Parathyroid adenoma (tissue), 2 donors: Measurements from ENCODE around the gene BPIFB4.

Experiments
- H2AFZ ChIP-seq: fragments of 300-600 bp; sonication (generic); one replicate; pipeline ENCODE4 v1.7.0; 2017; ENCODE audit warnings: antibody characterized with exemption, mild to moderate bottlenecking
- H3K27ac ChIP-seq: fragments of 300-600 bp; sonication (generic); one replicate; pipeline ENCODE4 v1.7.0; 2017
- H3K27me3 ChIP-seq: fragments of 300-600 bp; sonication (generic); one replicate; pipeline ENCODE4 v1.7.0; 2017; ENCODE audit warnings: low read length; ENCODE audit not compliant: control insufficient read depth, insufficient read depth
- H3K36me3 ChIP-seq: fragments of 300-600 bp; sonication (generic); one replicate; pipeline ENCODE4 v1.7.0; 2017; ENCODE audit warnings: low read length; ENCODE audit not compliant: control insufficient read depth, insufficient read depth
- H3K4me1 ChIP-seq: fragments of 300-600 bp; sonication (generic); one replicate; pipeline ENCODE4 v1.7.0; 2017; ENCODE audit warnings: control low read depth
- H3K4me2 ChIP-seq: fragments of 300-600 bp; sonication (generic); one replicate; pipeline ENCODE4 v1.7.0; 2017; ENCODE audit warnings: low read length
- H3K4me3 ChIP-seq: fragments of 300-600 bp; sonication (generic); one replicate; pipeline ENCODE4 v1.7.0; 2017; ENCODE audit warnings: low read depth, low read length
- H3K79me2 ChIP-seq: fragments of 300-600 bp; sonication (generic); one replicate; pipeline ENCODE4 v1.7.0; 2017; ENCODE audit warnings: control low read depth
- H3K9ac ChIP-seq: fragments of 300-600 bp; sonication (generic); one replicate; pipeline ENCODE4 v1.7.0; 2017; ENCODE audit warnings: mild to moderate bottlenecking
- H3K9me3 ChIP-seq: fragments of 300-600 bp; sonication (generic); one replicate; pipeline ENCODE4 v1.7.0; 2017; ENCODE audit warnings: low read length; ENCODE audit not compliant: control insufficient read depth
- TF ChIP-seq, protein P1 (sequence below): fragments of 300-600 bp; sonication (generic); IDR thresholded peaks from one replicate; pipeline ENCODE4 v1.7.0; 2017; ENCODE audit warnings: antibody characterized with exemption, mild to moderate bottlenecking
- donor health status: primary hyperparathyroidism.

Gene BPIFB4

DNA sequence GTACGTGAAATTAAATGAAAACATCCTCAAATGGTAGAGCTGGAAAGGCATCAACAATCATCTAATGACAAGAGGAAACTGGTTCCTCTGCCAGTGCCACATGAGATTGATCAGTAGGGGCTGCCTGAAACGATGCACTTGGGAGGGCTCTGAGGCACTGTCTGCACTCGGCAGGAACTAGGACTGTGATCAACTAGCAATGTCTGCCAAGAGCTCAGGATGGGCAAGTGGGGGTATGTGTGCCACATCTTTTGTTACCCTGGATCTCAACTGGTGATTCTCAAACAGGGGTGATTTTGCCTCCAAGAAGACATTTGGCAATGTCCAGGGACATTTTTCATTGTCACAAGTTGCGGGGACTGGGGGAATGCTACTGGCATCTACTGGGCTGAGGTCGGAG lies 46.1 kb upstream of the BPIFB4 start:
- Histone ChIP-seq H3K36me3 (no peaks in the 10 kb centered on the region), H3K79me2 (no peaks in the 10 kb centered on the region), H3K27me3 (no peaks in the 10 kb centered on the region), H3K4me3 (no peak overlapping the region), H3K4me1 (no peaks in the 10 kb centered on the region), H3K27ac (no peak overlapping the region), H3K9ac (no peak overlapping the region), H3K4me2 (no peak overlapping the region), H3K9me3 (no peaks in the 10 kb centered on the region), H2AFZ (no peak overlapping the region)
- TF ChIP-seq, protein P1, sequence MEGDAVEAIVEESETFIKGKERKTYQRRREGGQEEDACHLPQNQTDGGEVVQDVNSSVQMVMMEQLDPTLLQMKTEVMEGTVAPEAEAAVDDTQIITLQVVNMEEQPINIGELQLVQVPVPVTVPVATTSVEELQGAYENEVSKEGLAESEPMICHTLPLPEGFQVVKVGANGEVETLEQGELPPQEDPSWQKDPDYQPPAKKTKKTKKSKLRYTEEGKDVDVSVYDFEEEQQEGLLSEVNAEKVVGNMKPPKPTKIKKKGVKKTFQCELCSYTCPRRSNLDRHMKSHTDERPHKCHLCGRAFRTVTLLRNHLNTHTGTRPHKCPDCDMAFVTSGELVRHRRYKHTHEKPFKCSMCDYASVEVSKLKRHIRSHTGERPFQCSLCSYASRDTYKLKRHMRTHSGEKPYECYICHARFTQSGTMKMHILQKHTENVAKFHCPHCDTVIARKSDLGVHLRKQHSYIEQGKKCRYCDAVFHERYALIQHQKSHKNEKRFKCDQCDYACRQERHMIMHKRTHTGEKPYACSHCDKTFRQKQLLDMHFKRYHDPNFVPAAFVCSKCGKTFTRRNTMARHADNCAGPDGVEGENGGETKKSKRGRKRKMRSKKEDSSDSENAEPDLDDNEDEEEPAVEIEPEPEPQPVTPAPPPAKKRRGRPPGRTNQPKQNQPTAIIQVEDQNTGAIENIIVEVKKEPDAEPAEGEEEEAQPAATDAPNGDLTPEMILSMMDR = no peak

DNA sequence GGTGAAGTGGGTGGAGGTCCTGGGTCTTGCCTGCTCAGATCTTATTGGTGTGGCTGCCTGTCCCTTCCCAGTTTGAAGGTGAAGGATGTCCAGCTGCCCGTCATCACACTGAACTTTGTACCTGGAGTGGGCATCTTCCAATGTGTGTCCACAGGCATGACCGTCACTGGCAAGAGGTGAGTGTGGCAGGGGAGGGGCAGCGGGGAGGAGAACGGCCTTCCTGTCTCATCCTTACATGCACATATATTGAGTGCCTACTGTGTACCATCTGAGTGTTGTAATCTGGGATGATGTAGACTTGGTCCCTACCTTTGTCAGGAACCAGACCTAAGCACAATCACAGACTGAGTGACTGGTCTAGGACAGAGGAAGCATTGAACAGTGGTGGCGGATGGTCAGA lies 45.3 kb upstream of the BPIFB4 start:
- Histone ChIP-seq H3K4me3 (no peak overlapping the region), H3K9me3 (no peaks in the 10 kb centered on the region), H3K36me3 (no peaks in the 10 kb centered on the region), H3K4me2 (no peak overlapping the region), H3K27me3 (no peaks in the 10 kb centered on the region), H2AFZ (no peak overlapping the region), H3K79me2 (no peaks in the 10 kb centered on the region), H3K4me1 (no peaks in the 10 kb centered on the region), H3K27ac (no peak overlapping the region), H3K9ac (no peak overlapping the region)
- TF ChIP-seq, protein P1 = no peak

DNA sequence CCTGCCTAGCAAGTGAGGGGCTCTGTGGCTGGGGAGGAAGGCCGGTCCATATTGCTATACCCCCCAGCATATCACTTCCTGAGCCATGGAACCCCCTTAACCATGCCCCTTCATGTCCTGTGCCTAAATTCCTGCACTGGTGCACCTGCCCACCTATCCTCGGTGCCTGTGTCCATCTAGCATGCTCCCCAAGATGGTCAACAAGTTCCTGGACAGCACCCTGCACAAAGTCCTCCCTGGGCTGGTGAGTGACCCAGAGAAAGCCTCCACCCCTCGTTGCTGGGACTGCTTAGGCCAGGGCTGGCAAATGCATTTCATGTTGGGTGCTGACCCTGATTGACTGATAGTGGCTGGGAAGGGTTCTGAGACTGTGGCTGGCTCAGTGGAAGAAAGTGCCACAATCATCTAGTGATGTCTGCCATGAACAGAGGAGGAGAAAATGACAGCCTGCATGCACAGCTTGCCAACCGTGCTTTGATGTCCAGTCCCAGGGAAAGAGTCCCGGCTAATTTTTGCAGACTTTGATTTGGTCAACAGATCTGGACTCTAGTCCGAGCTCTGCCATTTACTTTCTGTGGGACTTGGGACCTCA lies 44.4 kb upstream of the BPIFB4 start:
- TF ChIP-seq, protein P1 = no peak
- Histone ChIP-seq H3K27ac (no peak overlapping the region), H3K36me3 (no peaks in the 10 kb centered on the region), H3K4me1 (no peaks in the 10 kb centered on the region), H3K27me3 (no peaks in the 10 kb centered on the region), H3K9ac (no peak overlapping the region), H2AFZ (no peak overlapping the region), H3K9me3 (no peaks in the 10 kb centered on the region), H3K4me2 (no peak overlapping the region), H3K4me3 (no peak overlapping the region), H3K79me2 (no peaks in the 10 kb centered on the region)

DNA sequence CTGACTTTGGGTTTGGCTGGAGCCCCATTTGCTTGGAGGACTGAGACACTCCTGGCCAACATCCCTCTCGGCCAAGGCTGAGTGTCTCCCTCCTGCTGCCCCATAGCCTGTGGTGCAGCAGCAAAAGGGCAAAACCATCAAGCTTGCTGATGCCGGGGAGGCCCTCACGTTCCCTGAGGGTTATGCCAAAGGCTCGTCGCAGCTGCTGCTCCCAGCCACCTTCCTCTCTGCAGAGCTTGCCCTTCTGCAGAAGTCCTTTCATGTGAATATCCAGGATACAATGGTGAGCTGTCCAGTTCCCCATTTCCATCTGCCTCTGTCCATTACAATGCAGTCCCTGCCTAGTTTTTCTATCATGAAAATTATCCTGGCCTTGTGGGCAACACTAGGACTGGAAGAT lies 42.0 kb upstream of the BPIFB4 start:
- Histone ChIP-seq H3K4me1 (no peaks in the 10 kb centered on the region), H3K9me3 (no peaks in the 10 kb centered on the region), H3K79me2 (no peaks in the 10 kb centered on the region), H3K4me3 (no peak overlapping the region), H3K4me2 (no peak overlapping the region), H3K9ac (no peak overlapping the region), H3K36me3 (no peaks in the 10 kb centered on the region), H3K27me3 (no peaks in the 10 kb centered on the region), H3K27ac (no peak overlapping the region), H2AFZ (no peak overlapping the region)
- TF ChIP-seq, protein P1 = no peak

DNA sequence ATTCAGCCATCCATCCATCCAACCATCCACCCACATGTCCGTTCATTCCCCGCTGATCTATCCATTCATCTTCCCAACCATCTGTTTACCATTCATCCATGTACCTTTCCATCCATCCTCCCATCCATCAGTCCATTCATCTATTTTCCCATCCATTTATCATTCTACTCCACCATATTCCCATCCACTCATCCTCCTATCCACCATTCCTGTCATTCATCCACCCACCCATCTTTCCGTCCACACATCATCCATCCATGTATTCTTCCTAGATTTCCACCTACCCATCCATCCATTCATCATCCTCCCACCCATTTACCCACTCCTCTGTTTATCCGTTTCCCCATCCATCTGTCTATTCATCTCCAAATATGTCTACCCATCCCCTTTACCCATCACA lies 41.2 kb upstream of the BPIFB4 start:
- Histone ChIP-seq H3K79me2 (no peaks in the 10 kb centered on the region), H3K4me2 (no peak overlapping the region), H3K9me3 (no peaks in the 10 kb centered on the region), H2AFZ (no peak overlapping the region), H3K27me3 (no peaks in the 10 kb centered on the region), H3K9ac (no peak overlapping the region), H3K36me3 (no peaks in the 10 kb centered on the region), H3K27ac (no peak overlapping the region), H3K4me1 (no peaks in the 10 kb centered on the region), H3K4me3 (no peak overlapping the region)
- TF ChIP-seq, protein P1 = no peak
